SK-N-SH treated with all-trans-retinoic acid at 6 μM for 48 hours (cell line): ENCODE data around the gene CEP250.
"Not testable (repeated sequence)": the region's sequence is repeated elsewhere in the genome, so short reads cannot be mapped to it uniquely, and the experiment has no call there.

Experiments
- CSDC2 ChIP-seq: fragments of 250-450 bp; sonication (Bioruptor Pico); IDR thresholded peaks from 2 replicates; pipeline ENCODE4 v1.5.0; 2020; ENCODE audit warnings: mild to moderate bottlenecking, moderate library complexity
- ESRRG ChIP-seq: fragments of 250-450 bp; sonication (Bioruptor Pico); IDR thresholded peaks from 2 replicates; pipeline ENCODE4 v1.6.1; 2021; ENCODE audit warnings: mild to moderate bottlenecking
- OSR1 ChIP-seq: fragments of 250-450 bp; sonication (Bioruptor Pico); IDR thresholded peaks from 2 replicates; pipeline ENCODE4 v1.8.0; 2022; ENCODE audit warnings: moderate library complexity, mild to moderate bottlenecking, inconsistent platforms
- ZC3H10 ChIP-seq: fragments of 250-450 bp; sonication (Bioruptor Pico); IDR thresholded peaks from 2 replicates; pipeline ENCODE4 v1.5.1; 2021; ENCODE audit warnings: mild to moderate bottlenecking, moderate library complexity
- TF ChIP-seq, protein P1 (sequence below): fragments of 250-450 bp; sonication (Bioruptor Pico); IDR thresholded peaks from 2 replicates; pipeline ENCODE4 v1.5.0; 2020; ENCODE audit warnings: mild to moderate bottlenecking, moderate library complexity

DNA sequence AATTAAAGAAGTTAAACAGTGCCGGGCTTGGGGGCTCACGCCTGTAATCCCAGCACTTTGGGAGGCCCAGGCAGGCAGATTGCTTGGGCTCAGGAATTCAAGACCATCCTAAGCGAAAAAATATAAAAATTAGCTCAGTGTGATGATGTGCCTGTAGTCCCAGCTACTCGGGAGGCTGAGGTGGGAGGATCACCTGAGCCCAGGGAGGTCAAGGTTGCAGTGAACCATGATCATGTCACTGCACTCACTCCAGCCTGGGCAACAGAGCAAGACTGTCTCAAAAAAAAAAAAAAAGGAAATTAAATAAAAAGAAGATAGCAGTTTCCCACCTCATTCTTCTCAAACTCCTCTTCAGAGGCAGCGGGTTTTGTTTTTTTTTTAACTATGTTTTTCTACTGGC, 62.4 kb downstream of the CEP250 start:
- TF ChIP-seq ESRRG, OSR1, ZC3H10, CSDC2 (CRISPR knock-in tag): not testable (repeated sequence)
- TF ChIP-seq, protein P1, sequence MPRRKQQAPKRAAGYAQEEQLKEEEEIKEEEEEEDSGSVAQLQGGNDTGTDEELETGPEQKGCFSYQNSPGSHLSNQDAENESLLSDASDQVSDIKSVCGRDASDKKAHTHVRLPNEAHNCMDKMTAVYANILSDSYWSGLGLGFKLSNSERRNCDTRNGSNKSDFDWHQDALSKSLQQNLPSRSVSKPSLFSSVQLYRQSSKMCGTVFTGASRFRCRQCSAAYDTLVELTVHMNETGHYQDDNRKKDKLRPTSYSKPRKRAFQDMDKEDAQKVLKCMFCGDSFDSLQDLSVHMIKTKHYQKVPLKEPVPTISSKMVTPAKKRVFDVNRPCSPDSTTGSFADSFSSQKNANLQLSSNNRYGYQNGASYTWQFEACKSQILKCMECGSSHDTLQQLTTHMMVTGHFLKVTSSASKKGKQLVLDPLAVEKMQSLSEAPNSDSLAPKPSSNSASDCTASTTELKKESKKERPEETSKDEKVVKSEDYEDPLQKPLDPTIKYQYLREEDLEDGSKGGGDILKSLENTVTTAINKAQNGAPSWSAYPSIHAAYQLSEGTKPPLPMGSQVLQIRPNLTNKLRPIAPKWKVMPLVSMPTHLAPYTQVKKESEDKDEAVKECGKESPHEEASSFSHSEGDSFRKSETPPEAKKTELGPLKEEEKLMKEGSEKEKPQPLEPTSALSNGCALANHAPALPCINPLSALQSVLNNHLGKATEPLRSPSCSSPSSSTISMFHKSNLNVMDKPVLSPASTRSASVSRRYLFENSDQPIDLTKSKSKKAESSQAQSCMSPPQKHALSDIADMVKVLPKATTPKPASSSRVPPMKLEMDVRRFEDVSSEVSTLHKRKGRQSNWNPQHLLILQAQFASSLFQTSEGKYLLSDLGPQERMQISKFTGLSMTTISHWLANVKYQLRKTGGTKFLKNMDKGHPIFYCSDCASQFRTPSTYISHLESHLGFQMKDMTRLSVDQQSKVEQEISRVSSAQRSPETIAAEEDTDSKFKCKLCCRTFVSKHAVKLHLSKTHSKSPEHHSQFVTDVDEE (CRISPR knock-in tag): not testable (repeated sequence)
